Neural cell (in vitro differentiated cells): Measurements from ENCODE around the gene PPP4R2. TPM values are rescaled to one million over a fixed set of nuclear protein-coding genes. Genes with fewer than 3 reads are reported as not detected.

Source experiments
- H2AFZ ChIP-seq: fragments of 200-600, 300-800 bp; sonication (generic), shearing (Covaris generic); 2 replicates; pipeline ENCODE4 v1.6.0; 2014; ENCODE audit warnings: low read depth, mild to moderate bottlenecking, antibody characterized with exemption, low read length, moderate library complexity
- H3F3A ChIP-seq: fragments of 200-600 bp; shearing (Covaris generic); 2 replicates; pipeline ENCODE4 v1.6.1; 2016; ENCODE audit warnings: mild to moderate bottlenecking, moderate library complexity, mixed read lengths, antibody characterized with exemption, low read length; ENCODE audit not compliant: insufficient read depth, poor library complexity, severe bottlenecking
- H3K27ac ChIP-seq: fragments of 200-600, 300-800 bp; sonication (generic), shearing (Covaris generic); 2 replicates; pipeline ENCODE4 v1.5.1; 2014; ENCODE audit warnings: mild to moderate bottlenecking, low read length, moderate library complexity
- H3K27me3 ChIP-seq: fragments of 300-800, 200-600 bp; sonication (generic), shearing (Covaris generic); 2 replicates; pipeline ENCODE4 v1.6.0; 2014; ENCODE audit warnings: mild to moderate bottlenecking, low read depth, low read length, moderate library complexity; ENCODE audit not compliant: insufficient read depth
- H3K36me3 ChIP-seq: fragments of 300-800, 200-600 bp; sonication (generic), shearing (Covaris generic); 2 replicates; pipeline ENCODE4 v1.5.1; 2014; ENCODE audit warnings: mild to moderate bottlenecking, antibody characterized with exemption, low read length, moderate library complexity; ENCODE audit not compliant: insufficient read depth
- H3K4me2 ChIP-seq: fragments of 300-800, 200-600 bp; sonication (generic), shearing (Covaris generic); 2 replicates; pipeline ENCODE4 v1.6.0; 2014; ENCODE audit warnings: mild to moderate bottlenecking, low read length
- H3K4me3 ChIP-seq: fragments of 300-800, 200-600 bp; sonication (generic), shearing (Covaris generic); 2 replicates; pipeline ENCODE4 v1.5.1; 2014; ENCODE audit warnings: mild to moderate bottlenecking, low read length, moderate library complexity
- H3K79me2 ChIP-seq: fragments of 200-600 bp; shearing (Covaris generic); replicated peaks from 2 replicates; pipeline ENCODE4 v1.6.0; 2014; ENCODE audit warnings: mild to moderate bottlenecking, low read length, moderate library complexity; ENCODE audit not compliant: insufficient read depth
- H3K9ac ChIP-seq: fragments of 300-800, 200-600 bp; sonication (generic), shearing (Covaris generic); 2 replicates; pipeline ENCODE4 v1.6.1; 2016; ENCODE audit warnings: mild to moderate bottlenecking, low read length, mixed read lengths
- H3K9me2 ChIP-seq: fragments of 200-600 bp; shearing (Covaris generic); 2 replicates; pipeline ENCODE4 v1.6.1; 2016; ENCODE audit warnings: mild to moderate bottlenecking, low read length, mixed read lengths; ENCODE audit not compliant: insufficient read depth
- H3K9me3 ChIP-seq: fragments of 200-600, 300-800 bp; sonication (generic), shearing (Covaris generic); 2 replicates; pipeline ENCODE4 v1.6.1; 2016; ENCODE audit warnings: mild to moderate bottlenecking, mixed run types, low read length, moderate library complexity, mixed read lengths
- H4K20me1 ChIP-seq: fragments of 200-600 bp; shearing (Covaris generic); 2 replicates; pipeline ENCODE4 v1.6.1; 2016; ENCODE audit warnings: mild to moderate bottlenecking, mixed run types; ENCODE audit not compliant: insufficient read depth
- CTCF ChIP-seq: fragments of 450-650 bp; IDR thresholded peaks from 2 replicates; pipeline ENCODE4 v1.5.1; 2014; ENCODE audit warnings: antibody characterized with exemption, mild to moderate bottlenecking, moderate library complexity; ENCODE audit not compliant: poor library complexity, severe bottlenecking
- EP300 ChIP-seq: fragments of 450-650 bp; conservative IDR thresholded peaks from 2 replicates; pipeline ENCODE4 v1.6.1; 2014; ENCODE audit warnings: antibody characterized with exemption, mild to moderate bottlenecking, moderate library complexity; ENCODE audit not compliant: poor library complexity, severe bottlenecking
- EZH2 ChIP-seq: fragments of 200-600, 300-800 bp; shearing (Covaris generic), sonication (generic); IDR thresholded peaks from 2 replicates; pipeline ENCODE4 v1.6.1; 2014; ENCODE audit warnings: antibody characterized with exemption, low read length, borderline replicate concordance, mild to moderate bottlenecking; ENCODE audit not compliant: insufficient read depth, poor library complexity, severe bottlenecking
- MXI1 ChIP-seq: fragments of 450-650 bp; conservative IDR thresholded peaks from 2 replicates; pipeline ENCODE4 v1.6.1; 2014; ENCODE audit warnings: antibody characterized with exemption, mild to moderate bottlenecking; ENCODE audit not compliant: poor library complexity, severe bottlenecking
- POLR2AphosphoS5 ChIP-seq: IDR thresholded peaks from 2 replicates; pipeline ENCODE4 v1.6.1; 2012
- RAD21 ChIP-seq: fragments of 450-650 bp; conservative IDR thresholded peaks from 2 replicates; pipeline ENCODE4 v1.6.1; 2014; ENCODE audit warnings: antibody characterized with exemption, mild to moderate bottlenecking, moderate library complexity
- REST ChIP-seq: IDR thresholded peaks from 2 replicates; pipeline ENCODE4 v1.6.1; 2012; ENCODE audit warnings: borderline replicate concordance
- SMC3 ChIP-seq: fragments of 450-650 bp; conservative IDR thresholded peaks from 2 replicates; pipeline ENCODE4 v1.6.1; 2014; ENCODE audit warnings: antibody characterized with exemption, mild to moderate bottlenecking, moderate library complexity; ENCODE audit not compliant: poor library complexity
- TAF1 ChIP-seq: IDR thresholded peaks from 2 replicates; pipeline ENCODE4 v1.6.1; 2012; ENCODE audit warnings: low read depth
- polyA plus RNA-seq: library from polyadenylated mRNA; depleted of rRNA; stranded (reverse); fragments of >200 nt; gene quantifications from 2 replicates; pipeline ENCODE4 v1.2.3, GENCODE V29; 2014

PPP4R2 gene
- polyA plus RNA-seq, 1 donor from 2014 or later, result 65.5 TPM

GRCh38 chr3:72995337-72995736, 1.3 kb upstream of the PPP4R2 start:
- peaks cover 34% of the 10 kb centered on the region for H3K79me2 ChIP-seq
- H3K36me3 ChIP-seq, result no peaks in the 10 kb centered on the region
- no peak overlapping the region for H3K27ac ChIP-seq
- no peaks in the 10 kb centered on the region for H3F3A ChIP-seq
- H4K20me1 ChIP-seq, result peaks cover 10% of the 10 kb centered on the region
- no peak overlapping the region for H3K9ac ChIP-seq
- no peaks in the 10 kb centered on the region for H3K9me2 ChIP-seq
- no peak overlapping the region for H3K4me2 ChIP-seq
- no peak overlapping the region for H2AFZ ChIP-seq
- no peak overlapping the region for H3K4me3 ChIP-seq
- H3K9me3 ChIP-seq, result no peaks in the 10 kb centered on the region
- TF ChIP-seq SMC3, result no peak
- TF ChIP-seq EP300, result no peak
- no peaks in the 10 kb centered on the region for H3K27me3 ChIP-seq

- H3K27ac ChIP-seq, result peak overlapping the region; percentile 77
- H4K20me1 ChIP-seq, result peaks cover 10% of the 10 kb centered on the region
- TF ChIP-seq CTCF (no peak), EZH2 (no peak), RAD21 (no peak), REST (no peak), TAF1 (no peak), EP300 (no peak), MXI1 (no peak), SMC3 (no peak)
- H3F3A ChIP-seq, result no peaks in the 10 kb centered on the region
- peak overlapping the region; percentile 44 for H3K4me2 ChIP-seq
- peak overlapping the region; percentile 87 for H3K9ac ChIP-seq
- no peaks in the 10 kb centered on the region for H3K9me3 ChIP-seq
- H3K36me3 ChIP-seq, result peaks cover 4% of the 10 kb centered on the region
- H3K9me2 ChIP-seq, result no peaks in the 10 kb centered on the region
- H2AFZ ChIP-seq, result peak overlapping the region; percentile 95
- no peaks in the 10 kb centered on the region for H3K27me3 ChIP-seq
- H3K4me3 ChIP-seq, result peak overlapping the region; percentile 88
- H3K79me2 ChIP-seq, result peaks cover 42% of the 10 kb centered on the region
Observed at GRCh38 chr3:72996121-72996472, 514 bp upstream of the PPP4R2 start.

GRCh38 chr3:72997421-72997961, 880 bp downstream of the PPP4R2 start:
- peaks cover 55% of the 10 kb centered on the region for H3K79me2 ChIP-seq
- no peaks in the 10 kb centered on the region for H3K27me3 ChIP-seq
- peak overlapping the region; percentile 87 for H3K9ac ChIP-seq
- peak overlapping the region; percentile 45 for H2AFZ ChIP-seq
- peak overlapping the region; percentile 88 for H3K4me3 ChIP-seq
- H3K4me2 ChIP-seq, result peak overlapping the region; percentile 98
- H3K9me2 ChIP-seq, result no peaks in the 10 kb centered on the region
- peaks cover 4% of the 10 kb centered on the region for H3K36me3 ChIP-seq
- no peaks in the 10 kb centered on the region for H3K9me3 ChIP-seq
- H3F3A ChIP-seq, result no peaks in the 10 kb centered on the region
- TF ChIP-seq POLR2AphosphoS5 (no peak), REST (no peak), SMC3 (peak; percentile 41), RAD21 (peak; percentile 51), EZH2 (no peak), CTCF (peak; percentile 60), TAF1 (no peak), MXI1 (peak; percentile 61), EP300 (no peak)
- H4K20me1 ChIP-seq, result peaks cover 10% of the 10 kb centered on the region
- peak overlapping the region; percentile 77 for H3K27ac ChIP-seq
